Left colon (tissue), 2 donors: Measurements from ENCODE around the gene FRMD3. TPM values are rescaled to one million over a fixed set of nuclear protein-coding genes. Genes with fewer than 3 reads are reported as not detected.

Source experiments
- ATAC-seq: fragments of 200-7000 bp; cut with Tn5 transposase; one replicate; pipeline ENCODE4 v1.9.1; 2020; ENCODE audit warnings: mild to moderate bottlenecking, moderate library complexity
- DNase-seq, 2 donors: peaks; one replicate each; pipeline ENCODE4 v3.0.0-alpha.2; 2020
- intact Hi-C, 2 donors: fragments of 100-400 bp; cut with DNase I in 1 of 2; cut with micrococcal nuclease in 1 of 2; formaldehyde crosslinking; loops; one replicate each; pipeline versions ENCODE4 v1.11.2 to v1.14.0; 2022; cut with DNase I, micrococcal nuclease
- total RNA-seq, 2 donors: library from RNA; stranded (reverse); fragmentation: NEBNext Ultra II Directional; extraction: Animal tissue kit (Norgen Biotek cat#: 25700); gene quantifications; one replicate each; pipeline ENCODE4 v1.2.1, GENCODE V29; 2021
- donor health status: DM: no; HTN: no; CAD: no.
- donor health status: DM: yes; HTN: yes; CAD: no.

Gene FRMD3
- total RNA-seq, 2 donors from 2014 or later, result 23.8 to 32.4 TPM

- intact Hi-C loops, result no loop called here
- ATAC-seq (no peak), DNase-seq (no peak)
Observed at GRCh38 chr9:83448626-83449025, 89.6 kb downstream of the FRMD3 start.

DNA sequence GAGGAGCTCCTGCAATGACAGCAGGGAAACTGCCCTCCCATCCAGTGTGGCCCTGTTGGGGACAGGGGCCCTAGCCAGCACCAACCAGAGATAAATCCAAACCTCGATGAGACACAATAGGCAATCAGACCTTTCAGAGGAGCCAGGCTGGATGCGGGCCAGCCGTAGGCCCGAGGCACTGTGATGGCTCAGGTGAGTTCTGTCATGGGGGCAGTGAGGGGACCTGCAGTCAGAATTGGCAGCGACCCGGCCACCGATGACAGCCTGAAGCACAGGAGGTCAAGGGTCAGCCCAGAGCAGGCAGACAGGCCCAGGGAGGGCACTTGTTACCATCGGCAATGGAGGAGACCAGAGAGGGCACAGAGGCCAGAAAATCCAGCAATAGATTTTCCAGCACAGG lies 90.8 kb downstream of the FRMD3 start:
- intact Hi-C loops, result no loop called here
- DNase-seq (no peak), ATAC-seq (no peak)

DNA sequence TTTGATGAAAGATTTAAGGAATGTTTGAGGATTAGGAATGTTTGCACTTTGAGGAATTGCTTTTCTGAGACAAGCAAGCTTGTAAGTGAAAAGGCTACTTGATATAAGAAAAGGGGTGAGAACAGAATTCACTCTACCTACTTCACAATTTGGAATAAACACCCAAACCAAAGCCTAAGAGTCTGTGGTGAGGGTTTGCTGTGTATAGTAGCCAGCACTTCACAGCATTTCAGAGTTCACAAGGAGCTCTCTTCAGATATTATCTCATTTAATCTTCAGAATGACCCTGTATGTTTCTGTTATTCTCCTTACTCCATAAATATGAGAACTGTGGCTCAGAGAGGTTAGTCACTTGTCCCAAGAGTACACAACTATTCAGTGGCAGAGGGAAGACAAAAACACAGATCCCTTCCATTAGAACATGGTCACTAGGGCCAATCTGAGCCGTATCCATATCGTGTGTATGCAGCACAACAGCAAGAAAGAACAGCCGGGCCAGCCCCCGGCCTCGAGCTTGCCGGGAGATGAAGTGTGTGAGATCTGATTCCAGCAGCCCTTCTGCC lies 92.4 kb downstream of the FRMD3 start:
- no peak for ATAC-seq
- intact Hi-C loops, result no loop called here
- DNase-seq, result no peak

DNA sequence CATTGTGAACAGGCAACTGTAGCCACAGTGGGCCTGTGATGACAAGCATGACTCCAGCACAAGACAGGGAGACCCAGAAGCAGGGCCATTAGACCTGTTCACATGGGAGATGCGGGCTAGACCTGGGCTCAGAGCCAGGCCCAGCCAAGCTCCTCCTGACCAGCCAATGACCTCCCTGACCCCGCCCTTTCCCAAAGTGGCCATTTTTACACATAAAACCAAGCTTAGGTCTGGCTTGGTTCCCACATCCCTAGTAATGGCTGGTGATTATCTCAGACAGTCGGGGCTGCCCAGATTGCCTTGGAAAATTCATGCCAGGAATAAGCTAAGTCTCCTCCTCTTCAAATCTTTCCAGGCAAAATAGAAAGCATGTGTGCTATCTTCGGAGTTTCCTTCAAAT lies 94.1 kb downstream of the FRMD3 start:
- no peak for ATAC-seq
- intact Hi-C loops, result no loop called here

DNA sequence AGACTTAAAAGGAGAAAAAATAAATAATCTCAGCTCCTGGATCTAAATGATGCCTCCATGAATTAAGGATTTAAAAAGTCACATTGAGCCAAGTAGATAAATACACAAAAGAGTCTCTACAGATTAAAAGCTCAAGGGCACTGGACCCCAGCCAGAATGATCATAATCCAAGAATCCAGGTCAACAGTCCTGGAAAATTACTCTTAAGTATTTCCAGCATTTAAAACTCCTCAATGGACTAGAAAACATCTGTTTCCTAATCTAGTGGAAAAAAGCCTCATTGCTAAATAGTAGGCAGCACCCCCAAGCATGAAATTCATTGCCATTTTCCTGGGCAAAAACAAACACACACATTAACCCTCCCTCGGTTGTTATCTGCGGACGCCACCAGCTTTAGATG lies 96.8 kb downstream of the FRMD3 start:
- intact Hi-C loops, result no loop called here
- DNase-seq, result no peak
- ATAC-seq, result no peak

More for the DNA sequence above, 94.1 kb downstream of the FRMD3 start:
- no peak for DNase-seq

DNA sequence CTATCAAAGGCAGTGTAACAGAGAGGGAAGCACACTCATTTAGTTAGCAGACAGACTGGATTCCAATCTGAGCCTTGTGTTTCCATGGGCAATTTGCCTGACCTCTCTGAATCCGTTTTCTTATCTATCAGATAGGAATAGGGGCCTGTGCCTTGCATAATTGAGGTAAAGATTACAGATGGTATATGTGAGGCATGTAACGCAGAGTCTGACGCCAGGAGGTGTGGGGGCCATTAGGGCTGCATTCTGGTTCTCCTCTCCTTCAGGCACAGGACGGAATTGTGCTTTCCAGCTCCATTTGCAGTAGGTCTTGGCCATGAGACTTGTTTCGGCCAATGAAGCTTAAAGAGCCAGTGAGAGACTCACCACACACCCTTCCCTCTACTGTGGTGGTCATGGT lies 97.6 kb downstream of the FRMD3 start:
- intact Hi-C loops, result no loop called here
- DNase-seq (no peak), ATAC-seq (no peak)

- intact Hi-C loops, result no loop called here
- DNase-seq, result no peak
- ATAC-seq, result no peak
Observed at GRCh38 chr9:83435301-83435700, 102.9 kb downstream of the FRMD3 start.

GRCh38 chr9:83434254-83434653 lies 103.9 kb downstream of the FRMD3 start:
- intact Hi-C loops, result no loop called here
- ATAC-seq, result peak; percentile 79
- peak; percentile 30 to 75 for DNase-seq

GRCh38 chr9:83433846-83434245 lies 104.4 kb downstream of the FRMD3 start:
- no peak for ATAC-seq

DNA sequence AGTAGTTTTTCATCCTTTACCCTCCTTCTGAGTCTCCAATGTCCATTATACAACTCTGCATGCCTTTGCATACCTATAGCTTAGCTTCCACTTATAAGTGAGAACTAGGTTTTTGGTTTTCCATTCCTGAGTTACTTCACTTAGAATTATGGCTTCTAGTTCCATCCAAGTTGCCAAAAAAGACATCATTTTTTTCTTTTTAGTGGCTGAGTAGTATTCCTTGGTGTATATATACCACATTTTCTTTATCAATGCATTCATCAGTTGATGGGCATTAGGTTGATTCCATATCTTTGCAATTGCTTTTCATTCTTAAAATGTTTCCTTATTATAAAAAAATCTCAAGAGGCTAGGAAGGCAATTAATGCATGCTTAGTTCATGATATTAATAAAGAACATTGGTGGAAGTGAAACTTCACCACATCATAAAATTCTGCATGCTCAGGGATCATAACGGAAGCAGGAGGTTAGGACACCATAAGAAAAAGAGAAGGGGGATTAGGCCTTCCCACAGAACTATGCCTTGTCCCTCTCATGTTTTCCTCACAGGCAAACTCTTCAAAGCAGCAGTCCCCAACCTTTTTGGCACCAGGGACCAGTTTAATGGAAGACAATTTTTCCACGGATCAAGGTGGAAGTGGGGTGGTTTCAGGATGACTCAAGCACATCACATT lies 105.2 kb downstream of the FRMD3 start:
- ATAC-seq (no peak), DNase-seq (no peak)
- intact Hi-C loops, result no loop called here

More at GRCh38 chr9:83433846-83434245, 104.4 kb downstream of the FRMD3 start:
- DNase-seq, result no peak
- intact Hi-C loops, result no loop called here

GRCh38 chr9:83432104-83432627 lies 106.0 kb downstream of the FRMD3 start:
- DNase-seq, result peak; percentile 77 to 81
- ATAC-seq, result peak; percentile 75
- intact Hi-C loops, result no loop called here

DNA sequence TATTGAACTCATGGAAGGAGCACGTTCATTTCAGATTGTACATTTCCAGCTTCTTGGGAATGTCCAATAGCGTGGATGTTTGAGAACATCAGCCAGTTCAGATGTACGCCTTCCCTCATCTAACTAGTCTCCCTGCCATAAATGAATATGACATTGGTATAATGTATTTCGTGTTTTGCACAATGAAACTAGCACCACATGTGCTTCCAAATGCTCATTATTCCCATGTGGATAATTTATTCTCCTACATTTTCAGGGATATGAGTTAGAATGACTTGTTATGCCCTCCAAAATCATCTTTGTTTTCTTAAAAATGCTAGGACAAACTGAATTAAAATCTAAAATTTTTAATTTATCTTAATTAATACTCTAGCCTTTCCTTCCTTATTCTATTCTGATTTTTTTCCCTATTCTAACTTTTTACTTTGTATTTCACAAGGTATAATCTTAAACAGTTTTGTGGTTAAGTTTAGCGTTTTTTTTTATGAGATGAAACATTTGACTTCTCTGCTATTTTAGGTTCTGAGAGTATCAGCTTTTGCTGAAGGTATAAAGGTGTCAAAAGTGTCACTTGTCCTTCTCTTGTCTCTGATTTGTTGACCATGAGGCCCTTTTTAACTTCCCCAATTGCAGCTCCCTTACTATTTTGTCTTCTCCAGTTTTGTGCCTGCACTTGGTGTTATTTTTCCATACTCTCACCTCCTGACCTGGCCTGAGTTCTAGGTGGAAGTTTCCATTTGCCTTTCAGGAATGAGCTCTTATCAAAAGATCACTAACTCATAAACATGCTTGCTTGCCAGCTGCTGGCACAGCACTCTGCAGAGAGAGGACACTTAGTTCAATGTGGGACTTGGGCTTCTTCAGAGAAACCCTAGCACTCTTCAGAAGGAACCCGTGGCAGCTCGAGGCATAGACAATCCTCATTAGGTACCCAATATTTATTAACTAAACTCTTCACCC lies 106.8 kb downstream of the FRMD3 start:
- intact Hi-C loops, result no loop called here
- ATAC-seq, result peak; percentile 54
- DNase-seq, result peak in 1 of 2 donors; percentile 42

- no peak for ATAC-seq
- DNase-seq, result no peak
- intact Hi-C loops, result no loop called here
Observed at GRCh38 chr9:83430681-83431080, 107.5 kb downstream of the FRMD3 start.

DNA sequence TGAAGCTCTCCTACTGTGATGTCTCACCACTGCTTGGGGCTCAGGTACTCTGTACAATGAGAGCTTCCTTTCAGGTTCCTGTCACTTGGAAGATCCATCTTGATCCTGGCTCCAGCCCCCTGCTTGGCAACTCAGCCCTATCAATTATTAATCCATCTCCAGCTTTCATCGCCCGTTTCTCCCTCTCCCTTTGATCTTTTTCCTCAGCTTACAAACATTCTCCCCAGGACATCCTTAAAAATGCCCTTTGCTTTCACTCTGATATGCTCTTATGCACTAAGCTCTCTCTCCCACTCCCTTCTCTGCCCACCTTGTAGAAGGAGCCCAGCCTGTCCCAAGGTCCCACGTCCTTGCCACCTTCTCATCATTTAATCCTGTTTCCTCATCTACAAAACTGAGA lies 109.0 kb downstream of the FRMD3 start:
- DNase-seq (no peak), ATAC-seq (no peak)
- intact Hi-C loops, result no loop called here

DNA sequence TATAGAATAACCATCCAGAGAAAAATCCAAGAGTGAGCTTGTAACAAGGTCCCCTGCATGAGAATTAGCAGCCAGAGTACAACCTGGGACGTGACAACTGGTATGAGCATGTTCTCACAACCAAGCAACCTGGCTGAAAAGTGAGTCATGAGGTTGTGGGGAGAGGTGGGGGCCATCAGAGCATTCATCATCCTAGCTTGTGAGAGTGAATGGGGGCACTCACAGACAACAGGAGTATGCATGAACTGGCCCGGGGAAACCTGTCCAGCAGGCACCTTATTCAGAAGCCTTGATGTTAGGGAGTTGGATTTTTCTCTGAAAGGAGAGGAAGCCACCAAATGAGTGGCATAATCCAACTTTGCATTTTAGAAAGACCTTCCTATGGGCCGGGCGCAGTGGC lies 113.0 kb downstream of the FRMD3 start:
- intact Hi-C loops, result no loop called here
- ATAC-seq (peak; percentile 37), DNase-seq (no peak)

- intact Hi-C loops, result no loop called here
- ATAC-seq (peak; percentile 86), DNase-seq (no peak)
Observed at GRCh38 chr9:83424831-83425230, 113.4 kb downstream of the FRMD3 start.

- DNase-seq, result no peak
- intact Hi-C loops, result no loop called here
- peak; percentile 75 for ATAC-seq
Observed at GRCh38 chr9:83423815-83424707, 114.1 kb downstream of the FRMD3 start.

GRCh38 chr9:83422527-83422926 lies 115.7 kb downstream of the FRMD3 start:
- DNase-seq (no peak), ATAC-seq (no peak)
- intact Hi-C loops, result no loop called here

- DNase-seq (no peak), ATAC-seq (no peak)
- intact Hi-C loops, result no loop called here
Observed at GRCh38 chr9:83420486-83420885, 117.7 kb downstream of the FRMD3 start.
